ENCODE data around the gene SHC2.
"Not testable (repeated sequence)": the region's sequence is repeated elsewhere in the genome, so short reads cannot be mapped to it uniquely, and the experiment has no call there.

SHC2 gene

GRCh38 chr19:468587-469256, 7.9 kb upstream of the SHC2 start:
- no peak for DNase-seq

- DNase-seq = no peak
These were observed 6.7 kb upstream of the SHC2 start for GRCh38 chr19:467554-467953.

GRCh38 chr19:465056-465816, 4.4 kb upstream of the SHC2 start:
- no peak for DNase-seq

- DNase-seq = no peak
These were observed 3.3 kb upstream of the SHC2 start for GRCh38 chr19:464208-464545.

GRCh38 chr19:463483-464207, 2.8 kb upstream of the SHC2 start:
- no peak for DNase-seq

GRCh38 chr19:461721-462551, 1.1 kb upstream of the SHC2 start:
- DNase-seq = peak; percentile 85

GRCh38 chr19:459724-460511, 915 bp downstream of the SHC2 start:
- peak; percentile 90 for DNase-seq

GRCh38 chr19:458091-459042, 2.5 kb downstream of the SHC2 start:
- no peak for DNase-seq

- DNase-seq = no peak
These were observed 3.2 kb downstream of the SHC2 start for GRCh38 chr19:457636-458035.

GRCh38 chr19:456547-457110, 4.2 kb downstream of the SHC2 start:
- no peak for DNase-seq

GRCh38 chr19:455851-456546, 4.8 kb downstream of the SHC2 start:
- no peak for DNase-seq

- no peak for DNase-seq
These were observed 5.7 kb downstream of the SHC2 start for GRCh38 chr19:455031-455705.

- no peak for DNase-seq
These were observed 7.2 kb downstream of the SHC2 start for GRCh38 chr19:453606-454005.

GRCh38 chr19:452829-453228, 8.0 kb downstream of the SHC2 start:
- DNase-seq = no peak

GRCh38 chr19:450912-451481, 9.8 kb downstream of the SHC2 start:
- DNase-seq = not testable (repeated sequence)

GRCh38 chr19:449916-450315, 10.9 kb downstream of the SHC2 start:
- DNase-seq = no peak

GRCh38 chr19:447816-448560, 12.8 kb downstream of the SHC2 start:
- DNase-seq = no peak

- no peak for DNase-seq
These were observed 13.8 kb downstream of the SHC2 start for GRCh38 chr19:447064-447426.

Data from eye (tissue), 1 donor.